SK-N-SH treated with all-trans-retinoic acid at 6 μM for 48 hours (cell line): ENCODE measurements around the gene MAMDC4.
"Not testable (repeated sequence)": the region's sequence is repeated elsewhere in the genome, so short reads cannot be mapped to it uniquely, and the experiment has no call there.

Experiments
- ATAC-seq: fragments of 200-7000 bp; cut with Tn5 transposase; 3 replicates; pipeline ENCODE4 v1.9.1; 2020; ENCODE audit warnings: mild to moderate bottlenecking, moderate library complexity
- ARNTL ChIP-seq: fragments of 450-650 bp; formaldehyde crosslinking; IDR thresholded peaks from 2 replicates; pipeline ENCODE4 v1.5.0; 2020; ENCODE audit warnings: low read depth, mild to moderate bottlenecking, moderate library complexity, borderline replicate concordance
- BACH2 ChIP-seq: fragments of 250-450 bp; sonication (Bioruptor Pico); IDR thresholded peaks from 2 replicates; pipeline ENCODE4 v1.9.0; 2021; ENCODE audit warnings: mild to moderate bottlenecking, borderline replicate concordance
- CSDC2 ChIP-seq: fragments of 250-450 bp; sonication (Bioruptor Pico); IDR thresholded peaks from 2 replicates; pipeline ENCODE4 v1.5.0; 2020; ENCODE audit warnings: mild to moderate bottlenecking, moderate library complexity
- GLIS3 ChIP-seq: fragments of 250-450 bp; sonication (Bioruptor Pico); IDR thresholded peaks from 2 replicates; pipeline ENCODE4 v1.5.0; 2020; ENCODE audit warnings: mild to moderate bottlenecking, moderate library complexity
- ISL1 ChIP-seq: fragments of 250-450 bp; sonication (Bioruptor Pico); IDR thresholded peaks from 2 replicates; pipeline ENCODE4 v2.1.2; 2022; ENCODE audit warnings: mild to moderate bottlenecking, moderate library complexity
- PPARA ChIP-seq: fragments of 250-450 bp; sonication (Bioruptor Pico); IDR thresholded peaks from 2 replicates; pipeline ENCODE4 v1.5.0; 2020; ENCODE audit warnings: mild to moderate bottlenecking, borderline replicate concordance
- RARB ChIP-seq: fragments of 250-450 bp; sonication (Bioruptor Pico); IDR thresholded peaks from 2 replicates; pipeline ENCODE4 v1.8.0; 2021; ENCODE audit warnings: mild to moderate bottlenecking, moderate library complexity
- SNAI2 ChIP-seq: fragments of 250-450 bp; sonication (Bioruptor Pico); IDR thresholded peaks from 2 replicates; pipeline ENCODE4 v1.5.0; 2020; ENCODE audit warnings: mild to moderate bottlenecking, moderate library complexity
- TCF4 ChIP-seq: fragments of 250-450 bp; sonication (Bioruptor Pico); IDR thresholded peaks from 2 replicates; pipeline ENCODE4 v1.8.0; 2021; ENCODE audit warnings: mild to moderate bottlenecking, moderate library complexity, borderline replicate concordance
- TOX ChIP-seq: fragments of 250-450 bp; sonication (Bioruptor Pico); IDR thresholded peaks from 2 replicates; pipeline ENCODE4 v1.8.0; 2021; ENCODE audit warnings: mild to moderate bottlenecking, moderate library complexity, borderline replicate concordance
- ZC3H10 ChIP-seq: fragments of 250-450 bp; sonication (Bioruptor Pico); IDR thresholded peaks from 2 replicates; pipeline ENCODE4 v1.5.1; 2021; ENCODE audit warnings: mild to moderate bottlenecking, moderate library complexity
- ZFP3 ChIP-seq: fragments of 250-450 bp; sonication (Bioruptor Pico); IDR thresholded peaks from 2 replicates; pipeline ENCODE4 v1.5.0; 2020; ENCODE audit warnings: mild to moderate bottlenecking, moderate library complexity
- ZNF565 ChIP-seq: fragments of 450-650 bp; formaldehyde crosslinking; conservative IDR thresholded peaks from 2 replicates; pipeline ENCODE4 v1.5.0; 2020; ENCODE audit warnings: low read depth, mild to moderate bottlenecking, moderate library complexity
- ZNF70 ChIP-seq: fragments of 450-650 bp; formaldehyde crosslinking; IDR thresholded peaks from 2 replicates; pipeline ENCODE4 v1.5.0; 2020; ENCODE audit warnings: mild to moderate bottlenecking, moderate library complexity
- ZNF8 ChIP-seq: fragments of 450-650 bp; formaldehyde crosslinking; IDR thresholded peaks from 2 replicates; pipeline ENCODE4 v1.5.0; 2020; ENCODE audit warnings: mild to moderate bottlenecking, moderate library complexity
- TF ChIP-seq, protein P1 (sequence below): fragments of 250-450 bp; sonication (Bioruptor Pico); IDR thresholded peaks from 2 replicates; pipeline ENCODE4 v1.5.1; 2021; ENCODE audit warnings: mild to moderate bottlenecking, moderate library complexity
- TF ChIP-seq, protein P2 (sequence below): fragments of 250-450 bp; sonication (Bioruptor Pico); IDR thresholded peaks from 2 replicates; pipeline ENCODE4 v1.8.0; 2021; ENCODE audit warnings: low read depth, mild to moderate bottlenecking, moderate library complexity, borderline replicate concordance

The MAMDC4 gene

DNA sequence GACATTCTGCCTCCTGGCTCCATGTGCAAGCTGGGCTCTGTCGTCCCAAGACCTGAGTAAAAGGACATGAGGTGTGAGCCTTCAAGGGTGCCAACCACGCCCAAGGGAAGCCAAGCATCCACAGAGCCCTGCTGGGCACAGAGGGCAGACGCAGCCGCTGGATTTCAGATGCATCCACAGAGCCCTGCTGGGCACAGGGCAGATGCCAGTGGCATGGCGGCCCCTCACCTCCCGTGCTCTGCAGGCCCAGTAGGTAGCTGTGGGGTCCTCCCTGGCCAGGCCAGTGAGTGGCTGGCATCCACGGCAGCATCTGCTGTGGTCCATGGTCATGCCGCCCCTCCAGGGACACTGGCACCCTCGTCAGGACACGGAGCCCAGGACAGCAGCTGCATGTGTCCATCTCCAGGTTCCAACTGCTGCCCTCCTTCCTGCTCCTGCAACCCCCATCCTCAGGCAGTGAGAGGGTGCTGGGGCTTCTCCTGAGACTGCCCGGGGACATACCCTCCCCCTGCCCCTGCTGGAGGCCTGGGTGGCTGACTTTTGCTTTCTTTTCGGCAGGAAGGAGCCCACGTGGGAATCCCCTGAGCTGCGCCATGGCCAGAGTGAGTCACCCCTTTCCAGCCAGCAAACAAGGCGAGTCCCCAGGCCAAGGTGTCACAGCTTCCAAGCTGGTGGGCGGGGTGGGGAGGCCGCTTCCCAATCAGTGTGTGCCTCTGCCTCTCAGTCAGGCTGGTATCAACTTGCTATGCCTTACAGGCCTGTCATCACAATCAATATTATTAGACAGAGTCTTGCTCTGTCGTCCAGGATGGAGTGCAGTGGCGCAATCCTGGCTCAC lies 30.2 kb downstream of the MAMDC4 start (continued):
- TF ChIP-seq, protein P1, sequence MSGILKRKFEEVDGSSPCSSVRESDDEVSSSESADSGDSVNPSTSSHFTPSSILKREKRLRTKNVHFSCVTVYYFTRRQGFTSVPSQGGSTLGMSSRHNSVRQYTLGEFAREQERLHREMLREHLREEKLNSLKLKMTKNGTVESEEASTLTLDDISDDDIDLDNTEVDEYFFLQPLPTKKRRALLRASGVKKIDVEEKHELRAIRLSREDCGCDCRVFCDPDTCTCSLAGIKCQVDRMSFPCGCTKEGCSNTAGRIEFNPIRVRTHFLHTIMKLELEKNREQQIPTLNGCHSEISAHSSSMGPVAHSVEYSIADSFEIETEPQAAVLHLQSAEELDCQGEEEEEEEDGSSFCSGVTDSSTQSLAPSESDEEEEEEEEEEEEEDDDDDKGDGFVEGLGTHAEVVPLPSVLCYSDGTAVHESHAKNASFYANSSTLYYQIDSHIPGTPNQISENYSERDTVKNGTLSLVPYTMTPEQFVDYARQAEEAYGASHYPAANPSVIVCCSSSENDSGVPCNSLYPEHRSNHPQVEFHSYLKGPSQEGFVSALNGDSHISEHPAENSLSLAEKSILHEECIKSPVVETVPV = no peak
- TF ChIP-seq TOX (CRISPR knock-in tag) (no peak), PPARA (CRISPR knock-in tag) (no peak)

DNA sequence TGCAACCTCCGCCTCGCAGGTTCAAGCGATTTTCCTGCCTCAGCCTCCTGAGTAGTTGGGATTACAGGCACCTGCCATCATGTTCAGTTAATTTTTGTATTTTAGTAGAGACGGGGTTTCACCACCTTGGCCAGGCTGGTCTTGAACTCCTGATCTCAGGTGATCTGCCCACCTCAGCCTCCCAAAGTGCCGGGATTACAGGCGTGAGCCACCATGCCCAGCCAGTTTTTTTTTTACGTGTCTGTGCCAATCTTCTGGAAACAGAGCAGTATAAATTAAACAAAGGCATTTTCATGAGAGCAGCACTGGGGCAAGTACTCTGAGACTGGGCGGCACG lies 30.8 kb downstream of the MAMDC4 start:
- not testable (repeated sequence) for ATAC-seq

DNA sequence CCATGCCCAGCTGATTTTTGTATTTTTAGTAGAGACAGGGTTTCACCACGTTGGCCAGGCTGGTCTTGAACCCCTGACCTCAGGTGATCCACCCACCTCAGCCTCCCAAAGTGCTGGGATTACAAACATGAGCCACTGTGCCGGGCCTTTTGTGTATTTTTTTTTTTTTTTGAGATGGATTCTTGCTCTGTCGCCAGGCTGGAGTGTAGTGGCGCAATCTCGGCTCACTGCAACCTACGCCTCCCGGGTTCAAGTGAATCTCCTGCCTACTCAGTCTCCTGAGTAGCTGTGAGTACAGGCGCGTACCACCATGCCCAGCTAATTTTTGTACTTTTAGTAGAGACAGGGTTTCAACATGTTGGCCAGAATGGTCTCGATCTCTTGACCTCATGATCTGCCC lies 31.5 kb downstream of the MAMDC4 start:
- ATAC-seq = not testable (repeated sequence)

DNA sequence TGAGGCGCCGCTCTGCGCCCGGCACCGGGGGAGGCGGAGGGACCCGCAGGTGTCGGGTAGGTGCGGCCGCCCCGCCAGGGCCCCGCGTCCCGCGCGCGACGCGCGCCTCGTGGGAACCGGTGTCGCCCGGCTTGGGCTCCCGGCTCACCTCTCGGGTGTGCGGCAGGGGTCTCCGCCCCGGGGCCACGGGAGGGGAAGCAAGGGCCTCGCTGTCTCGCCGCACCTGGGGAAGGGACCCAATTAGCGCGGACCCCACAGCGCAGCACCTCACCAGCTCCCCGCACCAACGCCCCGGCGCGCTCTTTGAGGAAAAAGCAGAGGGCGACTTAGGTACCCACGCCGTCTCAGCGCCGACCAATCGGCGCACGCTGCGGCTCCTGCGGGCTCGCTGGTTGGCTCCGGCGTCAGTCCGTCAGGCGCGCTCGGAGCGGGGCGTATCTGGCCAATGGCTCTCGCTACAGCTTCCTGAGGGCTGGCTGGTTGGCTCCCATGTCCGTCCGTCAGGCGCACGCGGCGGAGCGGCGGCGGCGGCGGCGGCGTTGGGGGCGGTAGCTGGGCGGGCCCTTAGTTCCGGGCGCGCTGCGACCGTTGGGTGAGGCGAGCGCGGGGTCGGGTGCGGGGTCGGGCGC lies 33.9 kb downstream of the MAMDC4 start, which contains the start of gene TRAF2:
Gene TRAF2, plus strand, starts transcription at position 567 of the 629 bp plus-strand sequence. CDS start 12,225 bp downstream, outside the sequence.
- ATAC-seq = peak; percentile 98

DNA sequence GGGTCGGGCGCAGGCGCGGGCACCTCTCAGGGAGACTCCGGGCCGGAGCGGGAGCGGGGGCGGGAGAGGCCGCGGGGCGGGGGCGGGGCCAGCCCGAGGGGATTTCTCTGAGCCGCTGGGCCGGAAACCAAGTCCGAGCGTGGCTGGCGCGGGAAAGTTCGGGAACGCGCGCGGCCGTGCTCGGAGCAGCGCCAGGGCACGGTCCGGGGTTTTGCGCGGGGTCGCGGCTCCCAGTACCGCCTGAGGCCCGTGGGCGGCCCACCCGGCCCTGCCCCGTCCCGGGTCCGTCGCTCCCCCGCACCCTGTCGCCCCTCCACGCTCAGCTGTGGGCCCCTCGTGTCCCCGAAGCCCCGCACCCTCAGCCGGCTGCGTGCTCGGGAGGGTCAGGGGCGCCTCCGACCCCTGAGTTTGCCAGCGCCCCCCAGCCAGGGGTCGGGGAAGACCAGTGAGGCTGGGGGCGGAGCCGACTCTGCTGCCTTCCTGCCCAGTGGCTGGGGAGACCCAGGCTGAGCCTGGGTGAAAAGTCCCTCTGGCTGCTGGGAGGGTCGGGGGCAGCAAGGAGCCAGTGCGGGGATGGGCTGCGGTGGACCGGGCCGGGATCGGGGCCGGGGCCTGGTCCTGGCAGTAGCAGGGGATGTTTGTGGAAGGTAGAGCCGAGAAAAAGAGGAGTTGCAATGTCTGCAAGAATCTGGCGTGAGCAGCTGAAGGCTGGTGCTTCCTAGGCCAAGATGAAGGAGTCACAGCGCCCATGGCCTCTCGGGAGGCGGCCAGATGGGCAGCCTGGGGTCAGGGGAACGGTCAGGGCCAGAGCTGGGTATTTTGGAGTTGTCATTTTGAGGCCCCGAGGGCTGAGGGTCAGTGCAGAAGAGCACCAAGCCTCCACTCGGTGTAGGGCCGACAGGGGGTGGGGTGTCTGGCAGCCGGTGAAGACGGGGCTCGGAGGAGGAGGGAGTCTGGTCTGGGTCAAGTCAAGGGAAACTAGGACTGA lies 34.8 kb downstream of the MAMDC4 start:
- TF ChIP-seq CSDC2 (CRISPR knock-in tag) = no peak
- TF ChIP-seq ARNTL (CRISPR knock-in tag) = no peak
- ATAC-seq = peak; percentile 36

More for the DNA sequence above, 33.9 kb downstream of the MAMDC4 start, which contains the start of gene TRAF2:
- TF ChIP-seq SNAI2 (CRISPR knock-in tag) = no peak
- no peak for TF ChIP-seq TCF4 (CRISPR knock-in tag)
- no peak for TF ChIP-seq ZNF565
- TF ChIP-seq, protein P1 = no peak
- TF ChIP-seq, protein P2, sequence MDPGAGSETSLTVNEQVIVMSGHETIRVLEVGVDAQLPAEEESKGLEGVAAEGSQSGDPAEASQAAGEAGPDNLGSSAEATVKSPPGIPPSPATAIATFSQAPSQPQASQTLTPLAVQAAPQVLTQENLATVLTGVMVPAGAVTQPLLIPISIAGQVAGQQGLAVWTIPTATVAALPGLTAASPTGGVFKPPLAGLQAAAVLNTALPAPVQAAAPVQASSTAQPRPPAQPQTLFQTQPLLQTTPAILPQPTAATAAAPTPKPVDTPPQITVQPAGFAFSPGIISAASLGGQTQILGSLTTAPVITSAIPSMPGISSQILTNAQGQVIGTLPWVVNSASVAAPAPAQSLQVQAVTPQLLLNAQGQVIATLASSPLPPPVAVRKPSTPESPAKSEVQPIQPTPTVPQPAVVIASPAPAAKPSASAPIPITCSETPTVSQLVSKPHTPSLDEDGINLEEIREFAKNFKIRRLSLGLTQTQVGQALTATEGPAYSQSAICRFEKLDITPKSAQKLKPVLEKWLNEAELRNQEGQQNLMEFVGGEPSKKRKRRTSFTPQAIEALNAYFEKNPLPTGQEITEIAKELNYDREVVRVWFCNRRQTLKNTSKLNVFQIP (CRISPR knock-in tag) = no peak
- TF ChIP-seq ZC3H10 = no peak
- TF ChIP-seq ZNF70 (CRISPR knock-in tag) = no peak
- TF ChIP-seq CSDC2 (CRISPR knock-in tag) = no peak
- TF ChIP-seq RARB (CRISPR knock-in tag) = no peak
- no peak for TF ChIP-seq ZFP3 (CRISPR knock-in tag)
- TF ChIP-seq BACH2 (CRISPR knock-in tag) = no peak
- no peak for TF ChIP-seq GLIS3 (CRISPR knock-in tag)
- no peak for TF ChIP-seq ISL1

DNA sequence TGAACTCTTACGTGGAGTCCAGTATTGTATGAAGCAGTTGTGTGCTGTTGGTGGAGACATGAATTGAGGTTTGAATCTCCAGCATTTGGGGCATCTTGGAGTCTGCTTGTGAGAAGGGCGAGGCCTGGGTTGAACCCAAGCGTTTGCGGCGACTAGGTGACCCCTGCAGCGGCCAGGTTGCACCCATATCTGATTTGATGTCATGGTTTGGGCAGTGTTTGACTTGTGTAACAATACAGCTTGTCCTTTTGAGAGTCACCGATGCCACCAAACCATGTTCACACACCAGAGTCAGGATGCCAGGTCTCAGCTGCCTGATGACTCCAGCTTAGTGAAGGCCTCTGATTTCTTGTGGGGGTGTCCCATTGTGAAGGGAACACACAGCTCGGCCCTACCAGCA lies 36.3 kb downstream of the MAMDC4 start:
- ATAC-seq = no peak
- TF ChIP-seq ZNF70 (CRISPR knock-in tag) (no peak), ZNF8 (CRISPR knock-in tag) (no peak)
- TF ChIP-seq, protein P2 (CRISPR knock-in tag) = no peak
